ENCODE results near the gene BRMS1L.

BRMS1L gene

DNA sequence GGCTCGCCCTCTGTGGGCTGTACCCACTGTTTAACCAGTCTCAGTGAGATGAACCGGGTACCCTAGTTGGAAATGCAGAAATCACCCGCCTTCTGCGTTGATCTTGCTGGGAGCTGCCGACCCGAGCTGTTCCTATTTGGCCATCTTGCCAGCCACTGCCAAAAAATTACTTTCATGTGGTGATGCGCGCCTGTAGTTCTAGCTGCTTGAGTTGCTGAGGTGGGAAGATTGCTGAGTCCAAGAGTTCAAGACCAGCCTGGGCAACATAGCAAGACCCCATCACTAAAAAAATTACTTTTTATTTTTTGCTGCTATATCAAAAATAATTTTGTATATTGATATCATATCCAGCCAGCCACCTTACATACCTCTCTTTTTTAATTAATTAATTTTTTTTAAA lies 18.4 kb downstream of the BRMS1L start:
- DNase-seq (ENCODE audit: low read depth), result no peak
- TF ChIP-seq, protein P1, sequence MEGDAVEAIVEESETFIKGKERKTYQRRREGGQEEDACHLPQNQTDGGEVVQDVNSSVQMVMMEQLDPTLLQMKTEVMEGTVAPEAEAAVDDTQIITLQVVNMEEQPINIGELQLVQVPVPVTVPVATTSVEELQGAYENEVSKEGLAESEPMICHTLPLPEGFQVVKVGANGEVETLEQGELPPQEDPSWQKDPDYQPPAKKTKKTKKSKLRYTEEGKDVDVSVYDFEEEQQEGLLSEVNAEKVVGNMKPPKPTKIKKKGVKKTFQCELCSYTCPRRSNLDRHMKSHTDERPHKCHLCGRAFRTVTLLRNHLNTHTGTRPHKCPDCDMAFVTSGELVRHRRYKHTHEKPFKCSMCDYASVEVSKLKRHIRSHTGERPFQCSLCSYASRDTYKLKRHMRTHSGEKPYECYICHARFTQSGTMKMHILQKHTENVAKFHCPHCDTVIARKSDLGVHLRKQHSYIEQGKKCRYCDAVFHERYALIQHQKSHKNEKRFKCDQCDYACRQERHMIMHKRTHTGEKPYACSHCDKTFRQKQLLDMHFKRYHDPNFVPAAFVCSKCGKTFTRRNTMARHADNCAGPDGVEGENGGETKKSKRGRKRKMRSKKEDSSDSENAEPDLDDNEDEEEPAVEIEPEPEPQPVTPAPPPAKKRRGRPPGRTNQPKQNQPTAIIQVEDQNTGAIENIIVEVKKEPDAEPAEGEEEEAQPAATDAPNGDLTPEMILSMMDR (IDR thresholded peaks at IDR 0.05; ENCODE audit: control insufficient read depth, extremely low read depth, insufficient read depth), result no peak
- no peak overlapping the region for H3K4me3 ChIP-seq (ENCODE audit: low read depth, low read length)

DNA sequence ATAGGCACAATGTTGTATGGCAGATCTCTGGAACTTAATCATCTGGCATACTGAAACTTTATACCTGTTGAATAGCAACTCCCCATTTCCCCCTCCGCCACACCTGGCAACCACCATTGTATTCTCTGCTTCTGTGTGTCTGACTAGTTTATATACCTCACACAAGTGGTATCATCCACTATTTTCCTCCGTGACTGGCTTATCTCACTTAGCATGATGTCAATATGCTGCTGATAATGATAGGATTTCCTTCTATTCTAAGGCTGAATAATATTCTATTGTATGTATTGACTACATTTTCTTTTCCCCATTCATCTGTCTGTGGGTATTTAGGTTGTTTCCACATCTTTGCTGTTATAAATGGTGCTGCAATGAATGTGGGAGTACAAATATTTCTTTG lies 21.5 kb downstream of the BRMS1L start:
- H3K4me3 ChIP-seq (ENCODE audit: low read depth, low read length), result no peak overlapping the region
- no peak for DNase-seq (ENCODE audit: low read depth)
- TF ChIP-seq, protein P1 (IDR thresholded peaks at IDR 0.05; ENCODE audit: control insufficient read depth, extremely low read depth, insufficient read depth), result no peak

DNA sequence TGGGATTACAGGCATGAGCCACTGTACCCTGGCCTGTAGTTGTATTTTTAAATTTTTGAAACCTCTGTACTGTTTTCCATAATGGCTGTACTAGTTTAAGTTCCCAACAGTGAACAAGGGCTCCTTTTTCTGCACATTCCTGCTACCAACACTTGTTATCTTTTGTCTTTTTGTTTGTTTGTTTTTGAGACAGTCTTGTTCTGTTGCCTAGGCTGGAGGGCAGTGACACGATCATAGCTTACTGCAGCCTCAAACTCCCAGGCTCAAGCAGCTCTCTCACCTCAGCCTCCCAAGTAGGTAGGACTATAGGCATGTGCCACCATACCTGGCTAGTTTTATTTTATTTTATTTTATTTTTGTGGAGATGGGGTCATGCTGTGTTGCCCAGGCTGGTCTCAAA lies 23.0 kb downstream of the BRMS1L start:
- H3K4me3 ChIP-seq (ENCODE audit: low read depth, low read length), result no peak overlapping the region
- TF ChIP-seq, protein P1 (IDR thresholded peaks at IDR 0.05; ENCODE audit: control insufficient read depth, extremely low read depth, insufficient read depth), result no peak
- no peak for DNase-seq (ENCODE audit: low read depth)

DNA sequence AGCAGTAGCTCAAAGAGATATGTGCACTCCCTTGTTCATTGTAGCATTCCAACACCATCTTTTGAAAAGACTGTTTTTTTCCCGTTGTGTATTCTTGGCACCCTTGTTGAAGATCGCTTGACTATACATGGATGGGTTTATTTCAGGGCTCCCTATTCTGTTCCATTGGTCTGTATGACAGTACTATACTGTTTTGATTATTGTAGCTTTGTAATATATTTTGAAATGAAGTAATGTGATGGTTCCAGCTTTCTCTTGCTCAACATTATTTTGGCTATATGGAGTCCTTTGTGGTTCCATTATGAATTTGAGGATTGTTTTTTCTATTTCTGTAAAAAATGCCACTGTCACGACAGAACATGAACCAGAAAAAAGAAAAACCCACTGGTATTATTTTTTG lies 25.7 kb downstream of the BRMS1L start:
- no peak for DNase-seq (ENCODE audit: low read depth)
- H3K4me3 ChIP-seq (ENCODE audit: low read depth, low read length), result no peak overlapping the region
- TF ChIP-seq, protein P1 (IDR thresholded peaks at IDR 0.05; ENCODE audit: control insufficient read depth, extremely low read depth, insufficient read depth), result no peak

DNA sequence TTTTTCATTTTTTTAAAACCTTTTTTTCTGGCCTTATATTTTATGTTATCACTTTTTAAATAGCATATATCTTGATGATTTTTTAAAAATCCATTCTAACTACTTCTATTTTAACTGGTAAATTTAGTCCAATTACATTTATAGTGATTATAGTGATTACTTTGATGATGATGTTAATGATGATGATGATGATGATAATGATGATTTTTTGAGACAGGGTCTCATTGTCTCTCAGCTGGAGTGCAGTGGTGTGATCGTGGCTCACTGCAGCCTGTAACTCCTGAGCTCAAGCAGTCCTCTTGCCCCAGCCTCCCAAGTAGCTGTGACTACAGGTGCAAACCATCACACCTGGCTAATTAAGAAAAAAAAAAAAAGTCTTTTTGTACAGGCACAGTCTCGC lies 27.1 kb downstream of the BRMS1L start:
- TF ChIP-seq, protein P1 (IDR thresholded peaks at IDR 0.05; ENCODE audit: control insufficient read depth, extremely low read depth, insufficient read depth), result no peak
- H3K4me3 ChIP-seq (ENCODE audit: low read depth, low read length), result no peak overlapping the region
- no peak for DNase-seq (ENCODE audit: low read depth)

DNA sequence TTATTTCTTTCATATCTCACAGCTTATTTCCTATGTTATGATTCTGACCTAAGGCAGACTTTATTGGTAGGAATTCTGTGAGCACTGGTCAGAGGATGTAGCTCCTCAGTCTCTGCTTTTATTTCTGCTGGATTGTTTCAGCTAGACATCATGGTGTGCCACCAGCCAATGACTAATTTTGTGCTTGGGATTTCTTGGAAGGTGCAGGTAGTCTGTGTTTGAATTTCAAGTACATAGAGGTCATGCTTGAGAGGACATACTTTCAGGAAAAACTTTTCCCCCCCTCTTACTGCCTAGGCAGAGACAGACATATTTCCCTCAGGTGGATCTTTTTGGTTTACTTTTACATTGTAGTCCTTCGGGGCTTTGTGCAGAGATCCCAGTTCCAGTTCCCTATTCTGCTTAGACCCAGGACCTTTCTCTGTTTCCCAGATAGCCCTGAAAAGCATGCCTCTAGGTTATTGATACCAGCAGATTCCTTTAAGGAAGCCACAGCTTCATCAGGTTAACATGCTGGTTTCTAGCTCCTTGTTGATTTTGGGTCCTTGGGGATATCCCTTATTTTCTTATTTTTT lies 28.6 kb downstream of the BRMS1L start:
- TF ChIP-seq, protein P1 (IDR thresholded peaks at IDR 0.05; ENCODE audit: control insufficient read depth, extremely low read depth, insufficient read depth), result no peak
- no peak overlapping the region for H3K4me3 ChIP-seq (ENCODE audit: low read depth, low read length)
- DNase-seq (ENCODE audit: low read depth), result no peak

DNA sequence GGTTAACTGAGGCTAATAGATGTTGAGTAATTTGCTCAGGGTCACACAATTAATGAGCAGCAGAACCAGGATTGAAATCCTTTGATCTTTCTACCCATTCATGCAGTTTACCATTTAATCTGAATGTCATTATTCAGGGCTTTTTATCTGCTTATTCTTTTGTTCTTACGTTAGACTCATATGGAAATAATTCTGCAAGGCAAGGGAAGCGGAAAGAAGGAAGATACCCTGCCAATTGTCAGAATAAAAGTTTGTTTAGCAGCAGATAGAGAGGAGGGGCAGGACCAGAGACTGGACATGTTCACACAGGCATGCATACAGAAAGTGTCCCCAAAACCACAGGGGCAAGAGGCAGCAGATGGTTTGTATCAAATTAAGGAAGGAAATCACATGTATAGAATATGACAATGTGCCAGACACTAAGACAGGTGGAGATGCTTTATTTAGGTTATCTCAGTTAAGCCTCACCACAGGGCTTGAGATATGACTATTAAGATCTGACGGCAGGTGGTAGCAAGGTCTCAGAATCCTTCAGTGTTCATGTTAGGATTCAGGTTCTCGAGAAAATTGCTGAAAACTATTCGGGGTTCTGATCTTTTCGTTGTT lies 29.8 kb downstream of the BRMS1L start:
- TF ChIP-seq, protein P1 (IDR thresholded peaks at IDR 0.05; ENCODE audit: control insufficient read depth, extremely low read depth, insufficient read depth), result no peak
- DNase-seq (ENCODE audit: low read depth), result no peak
- H3K4me3 ChIP-seq (ENCODE audit: low read depth, low read length), result no peak overlapping the region
